Peyer's patch (tissue), 4 donors: Measurements from ENCODE around the gene ENPP6. TPM values are rescaled to one million over a fixed set of nuclear protein-coding genes. Genes with fewer than 3 reads are reported as not detected.

ENCODE experiments used
- DNase-seq, 3 donors: peaks; one replicate each; pipeline ENCODE4 v3.0.0-alpha.2; 2017 to 2019
- H3K27ac ChIP-seq, 4 donors: fragments of 200-600 bp; sonication (generic); one replicate each; pipeline ENCODE4 v1.5.1; 2016 to 2019
- H3K27me3 ChIP-seq, 2 donors: fragments of 200-600 bp; sonication (generic); one replicate each; pipeline ENCODE4 v1.5.1; 2019
- H3K36me3 ChIP-seq, 3 donors: fragments of 200-600 bp; sonication (generic); one replicate each; pipeline ENCODE4 v1.5.1; 2016 to 2019
- H3K4me1 ChIP-seq, 4 donors: fragments of 200-600 bp; sonication (generic); one replicate each; pipeline ENCODE4 v1.5.1; 2016 to 2019
- H3K4me3 ChIP-seq, 4 donors: fragments of 200-600 bp; sonication (generic); 1 replicate in 3 of 4; 2 replicates in 1 of 4; pipeline ENCODE4 v1.5.1; 2016 to 2019; ENCODE audit warnings: mild to moderate bottlenecking in 1 of 4
- H3K9me3 ChIP-seq, 4 donors: fragments of 200-600 bp; sonication (generic); one replicate each; pipeline ENCODE4 v1.5.1; 2016 to 2019; ENCODE audit warnings: mild to moderate bottlenecking in 1 of 4
- POLR2A ChIP-seq, 2 donors: fragments of 450-650 bp; IDR thresholded peaks; one replicate each; pipeline ENCODE4 v1.5.1; 2017; ENCODE audit warnings: antibody characterized with exemption in 2 of 2, mild to moderate bottlenecking in 2 of 2, moderate library complexity in 2 of 2
- total RNA-seq, 4 donors: library from RNA; depleted of rRNA; stranded (reverse); fragments of >200 nt; gene quantifications; one replicate each; pipeline ENCODE4 v1.1.0, GENCODE V29; 2016
- TF ChIP-seq, protein P1 (sequence below), 6 experiments: fragments of 450-650 bp in 4 of 6; fragments of 200-600 bp in 2 of 6; sonication (generic) in 1 of 6; IDR thresholded peaks; one replicate each; pipeline ENCODE4 v1.5.1; 2017 to 2019; ENCODE audit warnings: antibody characterized with exemption in 6 of 6, mild to moderate bottlenecking in 3 of 6, moderate library complexity in 1 of 6

Gene ENPP6
- total RNA-seq, 4 donors from 2014 or later: 0.35 to 1.0 (median 0.40) TPM; not detected in 1

DNA sequence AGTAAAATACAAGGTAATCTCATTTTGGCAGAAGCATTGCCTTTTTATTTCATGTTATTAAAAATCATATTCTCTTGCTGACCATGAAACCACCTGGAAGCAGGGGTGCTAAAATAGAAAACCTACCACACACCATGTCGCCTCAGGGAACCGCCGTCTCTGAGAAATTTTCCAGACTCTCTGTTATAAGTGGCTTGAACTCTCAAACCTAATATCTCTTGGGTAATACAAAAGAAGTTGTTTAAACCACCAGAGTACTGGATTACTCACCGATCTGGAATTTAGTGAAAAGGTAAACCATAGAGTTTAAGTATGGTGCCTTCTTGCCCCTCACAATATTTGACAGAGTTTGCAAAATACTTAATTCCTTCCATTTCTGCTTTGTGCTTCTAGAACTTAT, 27.7 kb downstream of the ENPP6 start:
- no peaks in the 10 kb centered on the region for H3K27me3 ChIP-seq
- TF ChIP-seq, protein P1, sequence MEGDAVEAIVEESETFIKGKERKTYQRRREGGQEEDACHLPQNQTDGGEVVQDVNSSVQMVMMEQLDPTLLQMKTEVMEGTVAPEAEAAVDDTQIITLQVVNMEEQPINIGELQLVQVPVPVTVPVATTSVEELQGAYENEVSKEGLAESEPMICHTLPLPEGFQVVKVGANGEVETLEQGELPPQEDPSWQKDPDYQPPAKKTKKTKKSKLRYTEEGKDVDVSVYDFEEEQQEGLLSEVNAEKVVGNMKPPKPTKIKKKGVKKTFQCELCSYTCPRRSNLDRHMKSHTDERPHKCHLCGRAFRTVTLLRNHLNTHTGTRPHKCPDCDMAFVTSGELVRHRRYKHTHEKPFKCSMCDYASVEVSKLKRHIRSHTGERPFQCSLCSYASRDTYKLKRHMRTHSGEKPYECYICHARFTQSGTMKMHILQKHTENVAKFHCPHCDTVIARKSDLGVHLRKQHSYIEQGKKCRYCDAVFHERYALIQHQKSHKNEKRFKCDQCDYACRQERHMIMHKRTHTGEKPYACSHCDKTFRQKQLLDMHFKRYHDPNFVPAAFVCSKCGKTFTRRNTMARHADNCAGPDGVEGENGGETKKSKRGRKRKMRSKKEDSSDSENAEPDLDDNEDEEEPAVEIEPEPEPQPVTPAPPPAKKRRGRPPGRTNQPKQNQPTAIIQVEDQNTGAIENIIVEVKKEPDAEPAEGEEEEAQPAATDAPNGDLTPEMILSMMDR (IDR thresholded peaks at IDR 0.05): no peak
- no peak for TF ChIP-seq POLR2A (IDR thresholded peaks at IDR 0.05)

DNA sequence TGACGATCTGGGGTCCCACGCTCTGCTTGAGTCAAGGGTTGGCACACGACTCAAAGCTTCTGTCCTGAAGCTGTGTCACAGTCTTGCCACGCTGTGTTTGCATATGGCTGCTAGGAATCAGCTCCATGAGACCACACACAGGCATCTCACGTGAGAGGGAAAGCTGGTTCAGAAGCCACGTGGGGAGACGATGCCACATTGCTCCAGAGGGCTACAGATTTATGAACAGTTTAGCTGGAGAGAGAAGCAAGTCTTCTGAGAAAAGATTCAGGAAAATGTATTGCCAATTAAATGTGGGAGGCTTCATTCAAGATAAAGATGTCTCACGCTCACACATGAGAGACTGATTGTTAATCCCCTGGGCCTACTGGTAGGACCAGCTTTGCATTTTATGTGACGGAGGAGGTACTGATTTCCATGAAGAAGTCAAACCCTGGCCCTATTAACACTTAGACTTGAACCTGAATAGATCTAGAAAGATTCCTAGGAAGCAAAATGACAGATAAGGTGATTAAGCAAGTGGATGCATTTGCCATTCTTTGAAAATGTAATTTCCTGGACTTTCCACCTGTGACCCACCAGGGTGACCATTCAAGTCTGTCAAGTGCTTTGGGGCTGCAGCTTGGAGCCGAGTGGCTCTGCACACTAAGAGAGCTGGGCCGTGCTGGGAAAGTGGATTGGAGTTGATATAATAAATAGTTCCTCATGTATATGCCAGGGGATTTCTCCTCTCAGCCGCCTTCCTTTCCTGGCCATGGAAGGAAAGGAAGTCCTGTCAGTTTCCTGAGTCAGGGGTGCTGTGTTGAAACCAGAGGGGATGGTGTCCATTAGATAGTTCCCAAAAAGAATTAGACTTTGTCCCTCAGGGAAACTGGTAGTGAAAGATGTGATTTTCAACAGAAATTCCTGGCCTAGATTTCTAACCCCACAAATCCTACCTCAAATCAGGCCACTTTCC, 29.0 kb downstream of the ENPP6 start:
- no peaks in the 10 kb centered on the region for H3K4me1 ChIP-seq
- no peaks in the 10 kb centered on the region for H3K36me3 ChIP-seq
- no peak overlapping the region for H3K4me3 ChIP-seq
- TF ChIP-seq, protein P1 (IDR thresholded peaks at IDR 0.05): no peak
- TF ChIP-seq POLR2A (IDR thresholded peaks at IDR 0.05): no peak
- H3K27me3 ChIP-seq: no peaks in the 10 kb centered on the region
- H3K27ac ChIP-seq: no peak overlapping the region
- no peak for DNase-seq
- H3K9me3 ChIP-seq: no peaks in the 10 kb centered on the region

More for the DNA sequence above, 27.7 kb downstream of the ENPP6 start:
- no peak overlapping the region for H3K4me3 ChIP-seq
- no peaks in the 10 kb centered on the region for H3K9me3 ChIP-seq
- no peaks in the 10 kb centered on the region for H3K36me3 ChIP-seq
- no peak for DNase-seq
- H3K4me1 ChIP-seq: no peaks in the 10 kb centered on the region
- H3K27ac ChIP-seq: no peak overlapping the region

DNA sequence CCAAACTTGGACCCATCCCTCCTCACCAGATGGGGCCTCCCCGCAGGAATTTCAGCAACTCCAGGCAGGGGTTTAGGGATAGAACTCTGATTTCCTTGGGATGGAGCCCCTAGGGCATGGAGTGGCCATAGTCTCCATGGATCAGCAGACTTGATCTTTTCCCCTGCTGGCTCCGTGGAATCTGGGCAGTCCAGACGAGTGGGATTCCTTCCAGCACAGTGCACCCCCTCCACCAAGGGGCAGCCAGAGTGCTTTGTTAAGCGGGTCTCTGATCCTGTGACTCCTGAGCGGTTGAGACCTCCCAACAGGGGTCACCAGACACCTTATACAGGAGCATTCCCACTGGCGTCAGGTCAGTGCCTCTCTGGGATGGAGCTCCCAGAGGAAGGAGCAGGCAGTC, 40.4 kb downstream of the ENPP6 start:
- no peak for DNase-seq
- Histone ChIP-seq H3K36me3 (no peaks in the 10 kb centered on the region), H3K27me3 (no peaks in the 10 kb centered on the region), H3K27ac (no peak overlapping the region), H3K9me3 (no peaks in the 10 kb centered on the region), H3K4me3 (no peak overlapping the region), H3K4me1 (no peaks in the 10 kb centered on the region)
- no peak for TF ChIP-seq POLR2A (IDR thresholded peaks at IDR 0.05)
- TF ChIP-seq, protein P1 (IDR thresholded peaks at IDR 0.05): no peak

DNA sequence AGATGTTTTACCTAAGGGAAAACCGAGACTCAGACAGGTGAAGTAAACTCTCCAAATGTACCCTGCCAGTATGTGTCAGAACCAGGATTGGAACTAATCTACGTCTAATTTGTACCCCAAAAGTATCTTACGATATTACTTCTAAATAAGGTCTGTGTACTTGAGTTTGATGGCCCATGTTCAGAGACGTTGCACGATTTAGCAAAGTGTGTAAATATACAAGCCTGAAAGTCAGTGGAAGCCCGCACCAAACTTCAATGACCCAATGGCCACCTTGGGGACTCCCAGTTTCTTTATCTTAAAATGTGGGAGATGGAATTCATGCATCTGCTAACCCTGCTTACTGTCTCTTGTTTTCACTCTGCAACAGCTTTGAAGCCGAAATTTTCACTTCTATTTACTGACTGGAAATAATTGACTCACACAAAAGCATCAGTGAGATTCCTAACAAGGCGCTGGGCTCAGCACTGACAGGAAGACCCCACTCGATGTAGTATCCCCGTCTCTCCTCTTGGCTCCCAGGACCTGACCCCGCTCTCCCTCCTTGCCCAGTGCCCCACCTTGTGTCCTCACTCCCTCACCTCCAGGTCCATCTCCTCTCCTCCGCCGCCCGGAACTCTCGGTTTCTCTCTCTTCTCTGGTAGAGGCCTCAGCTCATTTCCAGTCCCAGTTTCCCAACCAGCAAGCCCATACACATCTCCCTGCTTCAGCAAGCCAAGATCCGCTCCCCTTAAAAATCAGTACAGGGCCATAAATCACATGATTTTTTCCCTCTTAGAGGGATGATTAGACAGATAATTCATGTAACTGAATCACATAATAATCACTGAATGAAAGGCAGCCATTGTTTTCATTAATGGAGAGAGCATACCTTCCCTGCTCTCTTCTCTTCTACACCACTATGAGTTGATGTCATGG, 42.8 kb downstream of the ENPP6 start:
- no peaks in the 10 kb centered on the region for H3K36me3 ChIP-seq
- DNase-seq: no peak
- TF ChIP-seq, protein P1 (IDR thresholded peaks at IDR 0.05): no peak
- no peak for TF ChIP-seq POLR2A (IDR thresholded peaks at IDR 0.05)
- no peaks in the 10 kb centered on the region for H3K4me1 ChIP-seq
- no peaks in the 10 kb centered on the region for H3K27me3 ChIP-seq
- H3K27ac ChIP-seq: no peak overlapping the region
- no peaks in the 10 kb centered on the region for H3K9me3 ChIP-seq
- no peak overlapping the region for H3K4me3 ChIP-seq

DNA sequence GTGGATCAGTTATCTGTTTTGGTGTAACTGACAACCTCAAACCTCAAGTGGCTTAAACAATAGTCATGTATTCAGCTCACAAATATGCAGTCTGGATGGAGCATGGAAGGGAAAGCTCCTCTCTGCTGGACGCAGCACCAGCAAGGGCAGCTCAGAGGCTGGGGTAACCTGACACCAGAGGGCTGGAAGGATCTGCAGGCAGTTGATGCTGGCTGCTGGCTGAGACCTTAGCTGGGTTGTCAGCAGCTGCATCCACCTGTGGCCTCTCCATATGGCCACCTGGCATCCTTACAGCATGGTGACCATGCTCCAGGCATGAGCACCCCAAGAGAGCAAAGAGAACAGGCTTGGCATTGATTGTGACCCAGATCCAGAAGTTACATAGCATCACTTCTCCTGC, 46.7 kb downstream of the ENPP6 start:
- H3K27ac ChIP-seq: no peak overlapping the region
- peaks cover 0 to 7% (median 0%) of the 10 kb centered on the region in 4 donors for H3K4me1 ChIP-seq
- DNase-seq: no peak
- H3K9me3 ChIP-seq: no peaks in the 10 kb centered on the region
- H3K4me3 ChIP-seq: no peak overlapping the region
- no peaks in the 10 kb centered on the region for H3K36me3 ChIP-seq
- H3K27me3 ChIP-seq: no peaks in the 10 kb centered on the region
- TF ChIP-seq, protein P1 (IDR thresholded peaks at IDR 0.05): no peak
- no peak for TF ChIP-seq POLR2A (IDR thresholded peaks at IDR 0.05)
